ENCODE measurements around the gene OR1I1. TPM values are rescaled to one million over a fixed set of nuclear protein-coding genes. Genes with fewer than 3 reads are reported as not detected.
"Not testable (repeated sequence)": the region's sequence is repeated elsewhere in the genome, so short reads cannot be mapped to it uniquely, and the experiment has no call there.

The OR1I1 gene
- polyA plus RNA-seq (ENCODE audit: low read depth in 6 of 6) = not detected

- ATAC-seq (ENCODE audit: low read depth in 2 of 2) = no peak
- peaks cover 0 to 2% (median 0%) of the 10 kb centered on the region in 7 donors for H3K9me3 Mint-ChIP-seq
These were observed at the start of gene OR1I1 for GRCh38 chr19:15081911-15082310. TSS of gene OR1I1 (plus strand) at chr19:15082211. CDS start at chr19:15087066, 4,855 bp downstream.

GRCh38 chr19:15035795-15036311 lies 46.2 kb upstream of the OR1I1 start:
- H3K4me3 Mint-ChIP-seq = no peak overlapping the region
- H3K36me3 Mint-ChIP-seq = no peaks in the 10 kb centered on the region
- DNase-seq = no peak
- no peak for ATAC-seq (ENCODE audit: low read depth in 2 of 2)
- H3K27me3 Mint-ChIP-seq = peaks cover 35 to 36% (median 35%) of the 10 kb centered on the region in 3 donors
- H3K9me3 Mint-ChIP-seq = peaks cover 0 to 6% (median 0%) of the 10 kb centered on the region in 7 donors
- H3K27ac Mint-ChIP-seq = no peak overlapping the region
- no peaks in the 10 kb centered on the region for H3K4me1 Mint-ChIP-seq

More at GRCh38 chr19:15081911-15082310, at the start of gene OR1I1:
- peaks cover 3 to 45% (median 32%) of the 10 kb centered on the region in 3 donors for H3K27me3 Mint-ChIP-seq
- no peak within 1 kb of the TSS for H3K27ac Mint-ChIP-seq
- no peak for DNase-seq
- H3K36me3 Mint-ChIP-seq = no peaks in the 10 kb centered on the region
- no peaks in the 10 kb centered on the region for H3K4me1 Mint-ChIP-seq
- peak within 1 kb of the TSS in 1 of 8 donors; percentile 18 for H3K4me3 Mint-ChIP-seq

GRCh38 chr19:15037586-15037985 lies 44.4 kb upstream of the OR1I1 start:
- Mint-ChIP-seq H3K36me3 (no peaks in the 10 kb centered on the region), H3K9me3 (peaks cover 0 to 4% (median 0%) of the 10 kb centered on the region in 7 donors), H3K27ac (no peak overlapping the region), H3K27me3 (peaks cover 28 to 36% (median 31%) of the 10 kb centered on the region in 3 donors), H3K4me1 (no peaks in the 10 kb centered on the region), H3K4me3 (no peak overlapping the region)
- no peak for ATAC-seq (ENCODE audit: low read depth in 2 of 2)
- DNase-seq = no peak

GRCh38 chr19:15038294-15038693 lies 43.7 kb upstream of the OR1I1 start:
- H3K4me3 Mint-ChIP-seq = no peak overlapping the region
- no peak overlapping the region for H3K27ac Mint-ChIP-seq
- no peaks in the 10 kb centered on the region for H3K36me3 Mint-ChIP-seq

GRCh38 chr19:15042003-15042402 lies 40.0 kb upstream of the OR1I1 start:
- H3K27ac Mint-ChIP-seq = no peak overlapping the region
- DNase-seq = no peak
- peaks cover 12 to 23% (median 23%) of the 10 kb centered on the region in 3 donors for H3K27me3 Mint-ChIP-seq
- no peak overlapping the region for H3K4me3 Mint-ChIP-seq
- no peaks in the 10 kb centered on the region for H3K36me3 Mint-ChIP-seq
- peaks cover 0 to 3% (median 0%) of the 10 kb centered on the region in 7 donors for H3K9me3 Mint-ChIP-seq
- no peaks in the 10 kb centered on the region for H3K4me1 Mint-ChIP-seq
- ATAC-seq (ENCODE audit: low read depth in 2 of 2) = no peak

More at GRCh38 chr19:15038294-15038693, 43.7 kb upstream of the OR1I1 start:
- Mint-ChIP-seq H3K27me3 (peaks cover 28 to 36% (median 29%) of the 10 kb centered on the region in 3 donors), H3K9me3 (peaks cover 0 to 4% (median 0%) of the 10 kb centered on the region in 7 donors), H3K4me1 (no peaks in the 10 kb centered on the region)
- ATAC-seq (ENCODE audit: low read depth in 2 of 2) = no peak
- no peak for DNase-seq

GRCh38 chr19:15042826-15043225 lies 39.2 kb upstream of the OR1I1 start:
- Mint-ChIP-seq H3K27me3 (peaks cover 15 to 23% (median 22%) of the 10 kb centered on the region in 3 donors), H3K27ac (no peak overlapping the region), H3K9me3 (peaks cover 0 to 3% (median 0%) of the 10 kb centered on the region in 7 donors), H3K4me3 (no peak overlapping the region), H3K4me1 (no peaks in the 10 kb centered on the region), H3K36me3 (no peaks in the 10 kb centered on the region)
- DNase-seq (no peak), ATAC-seq (ENCODE audit: low read depth in 2 of 2) (no peak)

GRCh38 chr19:15045506-15045905 lies 36.5 kb upstream of the OR1I1 start:
- H3K27me3 Mint-ChIP-seq = peaks cover 25 to 33% (median 32%) of the 10 kb centered on the region in 3 donors
- DNase-seq (no peak), ATAC-seq (ENCODE audit: low read depth in 2 of 2) (no peak)
- no peak overlapping the region for H3K4me3 Mint-ChIP-seq
- H3K27ac Mint-ChIP-seq = no peak overlapping the region
- H3K36me3 Mint-ChIP-seq = no peaks in the 10 kb centered on the region
- peaks cover 0 to 3% (median 1%) of the 10 kb centered on the region in 7 donors for H3K9me3 Mint-ChIP-seq
- H3K4me1 Mint-ChIP-seq = no peaks in the 10 kb centered on the region

GRCh38 chr19:15047680-15048079 lies 34.3 kb upstream of the OR1I1 start:
- no peak overlapping the region for H3K4me3 Mint-ChIP-seq
- H3K4me1 Mint-ChIP-seq = no peaks in the 10 kb centered on the region
- peaks cover 0 to 8% (median 4%) of the 10 kb centered on the region in 7 donors for H3K9me3 Mint-ChIP-seq
- no peak overlapping the region for H3K27ac Mint-ChIP-seq
- no peak for DNase-seq
- ATAC-seq (ENCODE audit: low read depth in 2 of 2) = no peak
- H3K36me3 Mint-ChIP-seq = no peaks in the 10 kb centered on the region
- peaks cover 41 to 47% (median 42%) of the 10 kb centered on the region in 3 donors for H3K27me3 Mint-ChIP-seq

- Mint-ChIP-seq H3K4me1 (no peaks in the 10 kb centered on the region), H3K4me3 (no peak overlapping the region), H3K27me3 (peaks cover 41 to 47% (median 42%) of the 10 kb centered on the region in 3 donors), H3K9me3 (peaks cover 0 to 7% (median 4%) of the 10 kb centered on the region in 7 donors), H3K36me3 (no peaks in the 10 kb centered on the region), H3K27ac (no peak overlapping the region)
- ATAC-seq (ENCODE audit: low read depth in 2 of 2) (no peak), DNase-seq (no peak)
These were observed 33.9 kb upstream of the OR1I1 start for GRCh38 chr19:15048128-15048527.

GRCh38 chr19:15048885-15049541 lies 33.0 kb upstream of the OR1I1 start, which contains the start of gene CASP14:
TSS of gene CASP14 (plus strand) at chr19:15049480. CDS start at chr19:15052252, 2,772 bp downstream.
- Mint-ChIP-seq H3K4me3 (no peak within 1 kb of the TSS), H3K36me3 (no peaks in the 10 kb centered on the region), H3K9me3 (peaks cover 0 to 8% (median 6%) of the 10 kb centered on the region in 7 donors), H3K27me3 (peaks cover 38 to 49% (median 45%) of the 10 kb centered on the region in 3 donors), H3K4me1 (no peaks in the 10 kb centered on the region), H3K27ac (peak within 1 kb of the TSS in 2 of 6 donors; percentile 22 to 87)
- ATAC-seq (ENCODE audit: low read depth in 2 of 2) (no peak), DNase-seq (no peak)

GRCh38 chr19:15050639-15051038 lies 31.4 kb upstream of the OR1I1 start:
- Mint-ChIP-seq H3K4me1 (no peaks in the 10 kb centered on the region), H3K27me3 (peaks cover 34 to 46% (median 46%) of the 10 kb centered on the region in 3 donors), H3K4me3 (no peak overlapping the region), H3K27ac (peak overlapping the region in 1 of 6 donors; percentile 61), H3K9me3 (peaks cover 0 to 8% (median 5%) of the 10 kb centered on the region in 7 donors), H3K36me3 (no peaks in the 10 kb centered on the region)
- ATAC-seq (ENCODE audit: low read depth in 2 of 2) (no peak), DNase-seq (no peak)

- no peak overlapping the region for H3K27ac Mint-ChIP-seq
- peaks cover 5 to 15% (median 10%) of the 10 kb centered on the region in 7 donors for H3K9me3 Mint-ChIP-seq
- no peak for DNase-seq
- peaks cover 0 to 4% of the 10 kb centered on the region in 2 donors for H3K36me3 Mint-ChIP-seq
- no peak for ATAC-seq (ENCODE audit: low read depth in 2 of 2)
- H3K27me3 Mint-ChIP-seq = peaks cover 37 to 58% (median 41%) of the 10 kb centered on the region in 3 donors
- no peak overlapping the region for H3K4me3 Mint-ChIP-seq
- no peaks in the 10 kb centered on the region for H3K4me1 Mint-ChIP-seq
These were observed 20.0 kb upstream of the OR1I1 start for GRCh38 chr19:15062036-15062435.

- H3K27ac Mint-ChIP-seq; ATAC-seq (ENCODE audit: low read depth in 2 of 2); H3K36me3 Mint-ChIP-seq; H3K9me3 Mint-ChIP-seq; H3K4me1 Mint-ChIP-seq; DNase-seq; H3K4me3 Mint-ChIP-seq: not testable (repeated sequence)
- H3K27me3 Mint-ChIP-seq = peaks cover 17 to 32% (median 25%) of the 10 kb centered on the region in 3 donors
These were observed 11.6 kb upstream of the OR1I1 start for GRCh38 chr19:15070386-15070785.
